Naive thymus-derived CD4-positive, alpha-beta T cell (primary cell): ENCODE results near the gene PRSS56. TPM values are rescaled to one million over a fixed set of nuclear protein-coding genes. Genes with fewer than 3 reads are reported as not detected.
"Not testable (repeated sequence)": the region's sequence is repeated elsewhere in the genome, so short reads cannot be mapped to it uniquely, and the experiment has no call there.

ENCODE experiments used
- ATAC-seq: fragments of 150-1000 bp; cut with Tn5 transposase; 2 replicates; pipeline ENCODE4 v1.10.0; 2021; ENCODE audit warnings: mild to moderate bottlenecking, moderate library complexity
- CTCF ChIA-PET: fragments of 350-600 bp; sonication (Branson Sonifier 250); formaldehyde crosslinking; loops from one replicate; lab custom pipeline; 2021; ENCODE audit warnings: antibody characterized with exemption; lab: Charles Lee
- POLR2A ChIA-PET: fragments of 350-600 bp; sonication (Branson Sonifier 250); formaldehyde crosslinking; loops from one replicate; lab custom pipeline; 2021; ENCODE audit warnings: antibody characterized with exemption, inconsistent platforms; lab: Charles Lee
- DNase-seq, 9 donors: peaks; one replicate each; pipeline versions ENCODE4 v3.0.0 to v3.0.0-alpha.2; 2020 to 2022; ENCODE audit warnings: mixed read lengths in 1 of 9
- H3K27ac ChIP-seq: one replicate; pipeline ENCODE4 v1.7.0; 2013; ENCODE audit warnings: mild to moderate bottlenecking, low read depth, low read length, moderate library complexity
- H3K27me3 ChIP-seq, 2 donors: one replicate each; pipeline ENCODE4 v1.7.0; 2013; ENCODE audit warnings: low read length in 2 of 2, mild to moderate bottlenecking in 2 of 2, moderate library complexity in 2 of 2; ENCODE audit not compliant: control insufficient read depth in 2 of 2, insufficient read depth in 2 of 2
- H3K36me3 ChIP-seq, 3 experiments: 1 replicate in 2 of 3; 2 replicates in 1 of 3; pipeline ENCODE4 v1.7.0; 2013; ENCODE audit warnings: low read length in 3 of 3, mild to moderate bottlenecking in 3 of 3, moderate library complexity in 1 of 3; ENCODE audit not compliant: insufficient read depth in 3 of 3, control insufficient read depth in 2 of 3
- H3K4me1 ChIP-seq, 2 donors: one replicate each; pipeline ENCODE4 v1.7.0; 2013; ENCODE audit warnings: low read length in 2 of 2, mild to moderate bottlenecking in 2 of 2, moderate library complexity in 1 of 2; ENCODE audit not compliant: control insufficient read depth in 2 of 2, insufficient read depth in 2 of 2
- H3K4me3 ChIP-seq: 2 replicates; pipeline ENCODE4 v1.7.0; 2013; ENCODE audit warnings: mild to moderate bottlenecking, low read length
- H3K9me3 ChIP-seq, 3 experiments: 1 replicate in 2 of 3; 2 replicates in 1 of 3; pipeline ENCODE4 v1.7.0; 2013; ENCODE audit warnings: low read length in 3 of 3; ENCODE audit not compliant: control insufficient read depth in 2 of 3
- H3K27ac Mint-ChIP-seq, 9 donors: one replicate each; pipeline ENCODE4 v1.8.0; 2020 to 2022; ENCODE audit warnings: mixed read lengths in 9 of 9, mild to moderate bottlenecking in 8 of 9, moderate library complexity in 5 of 9, inconsistent platforms in 2 of 9
- H3K27me3 Mint-ChIP-seq, 5 donors: one replicate each; pipeline ENCODE4 v1.8.0; 2021 to 2022; ENCODE audit warnings: mixed read lengths in 5 of 5, mild to moderate bottlenecking in 1 of 5
- H3K36me3 Mint-ChIP-seq, 5 donors: one replicate each; pipeline ENCODE4 v1.8.0; 2020 to 2022; ENCODE audit warnings: mixed read lengths in 5 of 5, mild to moderate bottlenecking in 3 of 5, inconsistent platforms in 1 of 5
- H3K4me1 Mint-ChIP-seq, 7 donors: one replicate each; pipeline ENCODE4 v1.8.0; 2020 to 2022; ENCODE audit warnings: mixed read lengths in 7 of 7, mild to moderate bottlenecking in 3 of 7, inconsistent platforms in 1 of 7
- H3K4me3 Mint-ChIP-seq, 10 donors: one replicate each; pipeline ENCODE4 v1.8.0; 2020 to 2022; ENCODE audit warnings: mild to moderate bottlenecking in 10 of 10, mixed read lengths in 10 of 10, moderate library complexity in 6 of 10, inconsistent platforms in 2 of 10
- H3K9me3 Mint-ChIP-seq, 11 donors: one replicate each; pipeline ENCODE4 v1.8.0; 2020 to 2022; ENCODE audit warnings: mixed read lengths in 11 of 11, mild to moderate bottlenecking in 4 of 11, inconsistent platforms in 1 of 11, moderate library complexity in 1 of 11
- intact Hi-C, 2 donors: fragments of 100-400 bp; cut with micrococcal nuclease; formaldehyde crosslinking; loops; one replicate each; pipeline ENCODE4 v1.15.1; 2023
- polyA plus RNA-seq, 2 donors: library from polyadenylated mRNA; unstranded; fragments of 300-500 nt; fragmentation: Illumina TruSeq; gene quantifications; one replicate each; pipeline ENCODE4 v1.2.3, GENCODE V29; 2021
- total RNA-seq, 6 experiments: library from RNA in 5 of 6; stranded (reverse) in 5 of 6; gene quantifications; 1 replicate in 5 of 6; 2 replicates in 1 of 6; pipeline ENCODE4 v1.2.3 and lab custom pipeline; 2021 to 2026

Gene PRSS56
- total and polyA plus RNA-seq, 7 experiments from 2014 or later: not detected

DNA sequence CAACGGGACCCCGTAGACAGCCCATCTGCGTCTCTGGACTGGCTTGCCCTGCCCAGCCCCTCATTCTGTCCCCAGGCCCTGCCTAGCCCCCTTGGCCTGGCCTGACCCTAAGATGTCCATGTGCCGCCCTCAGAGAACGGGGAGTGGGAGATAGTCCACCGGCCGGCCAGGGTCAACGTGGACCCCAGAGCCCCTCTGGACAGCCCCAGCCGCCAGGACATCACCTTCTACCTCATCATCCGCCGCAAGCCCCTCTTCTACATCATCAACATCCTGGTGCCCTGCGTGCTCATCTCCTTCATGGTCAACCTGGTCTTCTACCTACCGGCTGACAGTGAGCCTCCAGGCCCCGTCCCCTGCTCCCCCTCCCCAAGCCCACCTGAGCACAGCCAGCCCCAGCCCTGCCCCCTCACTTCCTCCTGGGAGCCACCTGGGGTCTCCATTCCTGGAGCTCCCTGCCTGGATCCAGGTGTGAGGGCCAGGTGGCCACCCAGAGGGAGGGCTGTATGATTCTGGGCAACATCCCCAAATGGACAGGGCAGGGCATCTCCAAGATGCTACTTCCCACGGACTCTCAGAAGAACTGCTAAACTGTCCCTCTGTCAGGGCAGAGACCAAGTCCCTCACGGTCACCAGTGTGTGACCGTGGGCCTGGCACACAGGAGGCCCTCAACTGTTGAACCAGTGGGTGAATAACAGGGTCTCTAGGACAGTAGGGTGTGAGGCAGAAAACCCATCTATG lies 9.8 kb downstream of the PRSS56 start:
- H3K4me3 ChIP-seq: no peak overlapping the region
- H3K9me3 Mint-ChIP-seq: peaks cover 0 to 2% (median 0%) of the 10 kb centered on the region in 11 donors
- DNase-seq (no peak), ATAC-seq (no peak)
- H3K27ac Mint-ChIP-seq: no peak overlapping the region
- peaks cover 0 to 4% of the 10 kb centered on the region in 2 donors for H3K27me3 ChIP-seq
- ChIA-PET POLR2A (interaction anchor here (0.7 kb wide), 1 partner anchor 21 kb away, joined by 3 read pairs; no protein-coding TSS in a partner anchor), CTCF (no interaction called here)
- H3K4me1 ChIP-seq: peaks cover 0 to 9% of the 10 kb centered on the region in 2 donors
- H3K9me3 ChIP-seq: no peaks in the 10 kb centered on the region
- no peak overlapping the region for H3K4me3 Mint-ChIP-seq
- H3K36me3 Mint-ChIP-seq: no peaks in the 10 kb centered on the region
- intact Hi-C loops: loop anchor here (10.0 kb wide), 2 partner anchors 85 to 605 kb away; partner anchors contain the start of gene NPPC (in 1 of the 2)
- no peak overlapping the region for H3K27ac ChIP-seq
- H3K36me3 ChIP-seq: no peaks in the 10 kb centered on the region
- peaks cover 13 to 33% (median 17%) of the 10 kb centered on the region in 5 donors for H3K27me3 Mint-ChIP-seq
- peaks cover 5 to 18% (median 12%) of the 10 kb centered on the region in 7 donors for H3K4me1 Mint-ChIP-seq

DNA sequence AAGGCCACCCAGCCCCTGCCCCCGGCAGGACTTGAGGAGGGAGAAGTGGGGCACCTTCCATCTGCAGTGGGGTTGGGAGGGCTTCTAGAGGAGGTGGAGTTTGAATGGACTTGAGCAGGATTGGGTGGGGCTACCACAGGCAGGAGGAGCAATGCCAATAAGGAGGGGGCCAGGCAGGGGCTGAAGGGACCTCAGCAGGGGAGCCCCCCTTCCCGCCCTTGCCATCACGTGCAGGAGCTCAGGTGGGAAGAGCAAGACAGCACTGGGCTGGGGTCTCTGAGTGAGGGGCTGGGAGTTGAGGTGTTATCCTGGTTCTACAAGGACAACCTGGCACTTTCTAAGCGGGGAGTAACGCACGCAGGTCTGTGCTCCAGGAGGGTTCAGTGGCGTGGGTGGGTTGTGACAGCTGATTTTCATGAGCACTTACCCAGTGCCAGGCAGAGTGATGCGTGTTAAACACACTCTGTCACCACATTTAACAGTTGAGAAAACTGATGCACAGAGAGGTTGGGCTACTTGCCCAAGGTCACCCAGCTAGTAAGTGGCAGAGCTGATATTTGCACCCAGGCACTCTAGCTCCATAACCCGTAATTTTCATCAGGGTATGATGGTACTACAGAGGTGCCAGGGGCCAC lies 10.6 kb downstream of the PRSS56 start:
- POLR2A ChIA-PET: no interaction called here

DNA sequence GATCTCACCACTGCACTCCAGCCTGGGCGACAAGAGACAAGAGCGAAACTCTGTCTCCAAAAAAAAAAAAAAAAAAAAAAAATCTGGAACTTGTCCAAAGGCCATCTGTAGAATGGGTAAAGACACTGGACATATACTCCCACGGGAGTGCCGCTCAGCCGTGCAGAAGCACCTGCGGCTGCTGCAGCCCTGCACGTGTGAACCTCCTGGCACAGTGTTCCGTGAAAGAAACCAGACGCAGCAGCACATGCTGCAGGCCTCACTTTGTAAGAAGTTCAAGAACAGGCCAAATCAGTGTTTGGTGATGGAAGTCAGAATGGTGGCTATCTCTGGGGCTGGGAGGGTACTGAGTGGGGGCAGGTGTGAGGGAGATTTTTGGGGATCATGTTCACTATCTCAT lies 12.2 kb downstream of the PRSS56 start:
- peaks cover 0 to 9% of the 10 kb centered on the region in 2 donors for H3K4me1 ChIP-seq
- POLR2A ChIA-PET: no interaction called here
- no peak overlapping the region for H3K27ac ChIP-seq
- H3K27ac Mint-ChIP-seq: no peak overlapping the region
- ATAC-seq (no peak), DNase-seq (no peak)
- H3K27me3 Mint-ChIP-seq: peaks cover 10 to 33% (median 18%) of the 10 kb centered on the region in 5 donors
- no peaks in the 10 kb centered on the region for H3K27me3 ChIP-seq
- H3K4me3 Mint-ChIP-seq: no peak overlapping the region
- peaks cover 0 to 7% (median 0%) of the 10 kb centered on the region in 3 experiments for H3K9me3 ChIP-seq
- no peaks in the 10 kb centered on the region for H3K36me3 Mint-ChIP-seq
- H3K9me3 Mint-ChIP-seq: peaks cover 0 to 6% (median 0%) of the 10 kb centered on the region in 11 donors
- H3K4me3 ChIP-seq: no peak overlapping the region
- H3K36me3 ChIP-seq: no peaks in the 10 kb centered on the region
- CTCF ChIA-PET: no interaction called here
- peaks cover 5 to 14% (median 11%) of the 10 kb centered on the region in 7 donors for H3K4me1 Mint-ChIP-seq
- intact Hi-C loops: no loop called here

More for the DNA sequence above, 10.6 kb downstream of the PRSS56 start:
- DNase-seq (no peak), ATAC-seq (no peak)
- Mint-ChIP-seq H3K4me1 (peaks cover 5 to 18% (median 12%) of the 10 kb centered on the region in 7 donors), H3K9me3 (peaks cover 0 to 2% (median 0%) of the 10 kb centered on the region in 11 donors), H3K27ac (no peak overlapping the region), H3K27me3 (peaks cover 13 to 33% (median 17%) of the 10 kb centered on the region in 5 donors), H3K4me3 (no peak overlapping the region), H3K36me3 (no peaks in the 10 kb centered on the region)
- no peak overlapping the region for H3K4me3 ChIP-seq
- peaks cover 0 to 1% (median 0%) of the 10 kb centered on the region in 3 experiments for H3K9me3 ChIP-seq
- CTCF ChIA-PET: no interaction called here
- intact Hi-C loops: no loop called here
- H3K27ac ChIP-seq: no peak overlapping the region
- H3K4me1 ChIP-seq: peaks cover 0 to 9% of the 10 kb centered on the region in 2 donors
- peaks cover 0 to 4% of the 10 kb centered on the region in 2 donors for H3K27me3 ChIP-seq
- no peaks in the 10 kb centered on the region for H3K36me3 ChIP-seq

DNA sequence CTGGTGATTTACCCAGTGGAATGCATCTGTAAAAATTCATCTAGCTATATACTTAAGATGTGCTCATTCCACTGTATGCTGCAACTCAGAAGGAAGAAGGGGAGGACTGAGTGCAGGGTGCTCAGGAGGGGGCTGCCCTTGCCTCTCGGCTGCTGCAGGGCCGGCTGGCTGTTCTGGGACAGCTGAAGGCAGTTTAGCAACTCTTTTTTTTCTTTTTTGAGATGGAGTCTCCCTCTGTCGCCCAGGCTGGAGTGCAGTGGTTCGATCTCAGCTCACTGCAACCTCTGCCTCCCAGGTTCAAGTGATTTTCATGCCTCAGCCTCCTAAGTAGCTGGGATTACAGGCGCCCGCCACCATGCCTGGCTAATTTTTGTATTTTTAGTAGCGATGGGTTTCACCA lies 12.6 kb downstream of the PRSS56 start:
- H3K36me3 ChIP-seq, POLR2A ChIA-PET, H3K9me3 ChIP-seq, H3K27me3 ChIP-seq, DNase-seq, H3K27ac ChIP-seq, intact Hi-C loops, H3K9me3 Mint-ChIP-seq, H3K4me1 ChIP-seq, ATAC-seq, H3K4me3 ChIP-seq, H3K4me3 Mint-ChIP-seq, CTCF ChIA-PET, H3K36me3 Mint-ChIP-seq, H3K27ac Mint-ChIP-seq: not testable (repeated sequence)
- Mint-ChIP-seq H3K4me1 (peaks cover 5 to 14% (median 11%) of the 10 kb centered on the region in 7 donors), H3K27me3 (peaks cover 8 to 33% (median 16%) of the 10 kb centered on the region in 5 donors)

DNA sequence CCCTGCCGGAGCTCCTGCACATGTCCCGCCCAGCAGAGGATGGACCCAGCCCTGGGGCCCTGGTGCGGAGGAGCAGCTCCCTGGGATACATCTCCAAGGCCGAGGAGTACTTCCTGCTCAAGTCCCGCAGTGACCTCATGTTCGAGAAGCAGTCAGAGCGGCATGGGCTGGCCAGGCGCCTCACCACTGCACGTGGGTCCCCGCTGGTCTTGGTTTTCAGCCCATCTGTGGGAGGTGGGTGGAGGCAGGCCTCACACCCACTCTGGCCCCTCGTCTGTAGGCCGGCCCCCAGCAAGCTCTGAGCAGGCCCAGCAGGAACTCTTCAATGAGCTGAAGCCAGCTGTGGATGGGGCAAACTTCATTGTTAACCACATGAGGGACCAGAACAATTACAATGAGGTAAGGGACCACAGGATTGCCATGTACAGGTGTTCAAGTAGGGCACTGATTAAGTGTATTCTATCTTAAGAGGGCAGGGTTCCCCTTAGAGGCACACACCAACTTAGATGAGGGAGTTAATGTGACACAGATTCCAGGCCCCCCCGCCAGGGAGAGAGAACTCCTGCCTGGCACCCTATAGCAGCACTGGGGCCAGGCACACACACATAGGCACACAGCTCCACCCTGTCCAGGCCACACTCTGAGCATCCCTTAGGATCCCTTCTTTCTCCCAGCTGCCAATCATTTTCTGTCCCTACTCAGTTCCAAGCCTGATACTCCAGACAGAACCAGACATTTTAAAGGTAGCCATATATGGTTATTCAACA lies 13.9 kb downstream of the PRSS56 start:
- no peak overlapping the region for H3K4me3 Mint-ChIP-seq

DNA sequence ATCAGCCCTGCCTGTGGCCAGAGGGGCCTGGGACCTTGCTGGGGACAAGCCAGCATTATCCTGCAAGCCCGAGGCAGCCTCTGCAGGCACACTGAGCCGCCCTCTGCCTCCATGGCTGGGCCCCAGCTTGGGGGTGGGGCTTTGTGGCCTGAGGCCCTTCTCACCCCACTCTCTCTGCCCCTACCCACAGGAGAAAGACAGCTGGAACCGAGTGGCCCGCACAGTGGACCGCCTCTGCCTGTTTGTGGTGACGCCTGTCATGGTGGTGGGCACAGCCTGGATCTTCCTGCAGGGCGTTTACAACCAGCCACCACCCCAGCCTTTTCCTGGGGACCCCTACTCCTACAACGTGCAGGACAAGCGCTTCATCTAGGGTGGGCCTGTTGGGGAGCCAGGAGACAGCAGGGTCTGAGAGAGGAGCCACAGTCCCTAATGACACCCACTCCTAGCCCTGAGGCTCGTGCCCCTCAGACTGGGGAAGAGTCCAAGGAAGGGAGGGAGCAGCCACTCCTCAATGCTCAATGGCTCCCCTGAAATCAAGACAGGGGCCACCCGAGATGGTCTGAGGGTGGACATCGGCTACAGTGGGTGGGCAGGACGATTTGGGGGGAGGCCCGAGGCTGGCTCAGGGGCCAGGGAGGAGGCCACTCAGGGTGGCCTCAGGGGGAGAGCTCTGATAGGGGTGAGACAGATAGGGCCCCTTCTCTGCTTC lies 14.9 kb downstream of the PRSS56 start:
- Mint-ChIP-seq H3K27ac (no peak overlapping the region), H3K27me3 (peaks cover 9 to 19% (median 12%) of the 10 kb centered on the region in 5 donors), H3K4me1 (peaks cover 0 to 9% (median 0%) of the 10 kb centered on the region in 7 donors), H3K4me3 (no peak overlapping the region), H3K36me3 (no peaks in the 10 kb centered on the region), H3K9me3 (peaks cover 0 to 6% (median 0%) of the 10 kb centered on the region in 11 donors)
- no peak for ATAC-seq
- Histone ChIP-seq H3K4me1 (no peaks in the 10 kb centered on the region), H3K36me3 (no peaks in the 10 kb centered on the region), H3K27me3 (no peaks in the 10 kb centered on the region), H3K4me3 (no peak overlapping the region), H3K9me3 (peaks cover 0 to 7% (median 0%) of the 10 kb centered on the region in 3 experiments), H3K27ac (no peak overlapping the region)
- intact Hi-C loops: no loop called here
- ChIA-PET CTCF (interaction anchor here (0.8 kb wide), 1 partner anchor 12 kb away, joined by 3 read pairs; no protein-coding TSS in a partner anchor), POLR2A (no interaction called here)
- no peak for DNase-seq

More for the DNA sequence above, 13.9 kb downstream of the PRSS56 start:
- Mint-ChIP-seq H3K36me3 (no peaks in the 10 kb centered on the region), H3K4me1 (peaks cover under 1 to 8% (median 3%) of the 10 kb centered on the region in 7 donors), H3K27ac (no peak overlapping the region), H3K9me3 (peaks cover 0 to 6% (median 0%) of the 10 kb centered on the region in 11 donors), H3K27me3 (peaks cover 9 to 20% (median 11%) of the 10 kb centered on the region in 5 donors)
- H3K27ac ChIP-seq: no peak overlapping the region
- H3K27me3 ChIP-seq: no peaks in the 10 kb centered on the region
- ATAC-seq (no peak), DNase-seq (no peak)
- H3K9me3 ChIP-seq: peaks cover 0 to 7% (median 0%) of the 10 kb centered on the region in 3 experiments
- H3K36me3 ChIP-seq: no peaks in the 10 kb centered on the region
- ChIA-PET CTCF (no interaction called here), POLR2A (no interaction called here)
- intact Hi-C loops: no loop called here
- no peak overlapping the region for H3K4me3 ChIP-seq
- H3K4me1 ChIP-seq: peaks cover 0 to 2% of the 10 kb centered on the region in 2 donors
